ENCODE measurements around the gene PFN4. TPM values are rescaled to one million over a fixed set of nuclear protein-coding genes. Genes with fewer than 3 reads are reported as not detected.

PFN4 gene
- total RNA-seq, 1 donor from 2014 or later = 1.3 TPM

GRCh38 chr2:24122366-24123194 is 554 bp downstream of the PFN4 start:
- Mint-ChIP-seq H3K4me3 (peak overlapping the region; percentile 78), H3K27ac (peak overlapping the region; percentile 96), H3K4me1 (peaks cover 29% of the 10 kb centered on the region), H3K36me3 (peaks cover 9% of the 10 kb centered on the region), H3K9me3 (peaks cover 3% of the 10 kb centered on the region), H3K27me3 (ENCODE audit: low read depth) (no peaks in the 10 kb centered on the region)
- no peak for TF ChIP-seq CTCF (IDR thresholded peaks at IDR 0.05; ENCODE audit: unreplicated experiment)
- DNase-seq (ENCODE audit: low spot score in 2 of 2, unreplicated experiment in 2 of 2) = no peak

GRCh38 chr2:24121469-24121868 is 1.7 kb downstream of the PFN4 start:
- H3K4me3 Mint-ChIP-seq = no peak overlapping the region
- no peak for DNase-seq (ENCODE audit: low spot score in 2 of 2, unreplicated experiment in 2 of 2)
- H3K27me3 Mint-ChIP-seq (ENCODE audit: low read depth) = no peaks in the 10 kb centered on the region
- H3K9me3 Mint-ChIP-seq = no peaks in the 10 kb centered on the region
- H3K36me3 Mint-ChIP-seq = peaks cover 4% of the 10 kb centered on the region
- H3K4me1 Mint-ChIP-seq = peaks cover 29% of the 10 kb centered on the region
- TF ChIP-seq CTCF (IDR thresholded peaks at IDR 0.05; ENCODE audit: unreplicated experiment) = no peak
- peak overlapping the region; percentile 50 for H3K27ac Mint-ChIP-seq

- Mint-ChIP-seq H3K27ac (no peak overlapping the region), H3K4me1 (peaks cover 29% of the 10 kb centered on the region), H3K9me3 (no peaks in the 10 kb centered on the region), H3K4me3 (no peak overlapping the region), H3K27me3 (ENCODE audit: low read depth) (no peaks in the 10 kb centered on the region), H3K36me3 (peaks cover 2% of the 10 kb centered on the region)
- DNase-seq (ENCODE audit: low spot score in 2 of 2, unreplicated experiment in 2 of 2) = no peak
- TF ChIP-seq CTCF (IDR thresholded peaks at IDR 0.05; ENCODE audit: unreplicated experiment) = no peak
Observed at GRCh38 chr2:24121066-24121465, 2.1 kb downstream of the PFN4 start.

GRCh38 chr2:24117902-24118301 is 5.2 kb downstream of the PFN4 start:
- Mint-ChIP-seq H3K4me3 (no peak overlapping the region), H3K4me1 (peaks cover 12% of the 10 kb centered on the region), H3K36me3 (peaks cover 20% of the 10 kb centered on the region), H3K27me3 (ENCODE audit: low read depth) (no peaks in the 10 kb centered on the region), H3K27ac (peak overlapping the region; percentile 31), H3K9me3 (peaks cover 18% of the 10 kb centered on the region)
- no peak for TF ChIP-seq CTCF (IDR thresholded peaks at IDR 0.05; ENCODE audit: unreplicated experiment)
- no peak for DNase-seq (ENCODE audit: low spot score in 2 of 2, unreplicated experiment in 2 of 2)

- Mint-ChIP-seq H3K27me3 (ENCODE audit: low read depth) (no peaks in the 10 kb centered on the region), H3K4me1 (peaks cover 12% of the 10 kb centered on the region), H3K27ac (no peak overlapping the region), H3K4me3 (no peak overlapping the region), H3K9me3 (peaks cover 18% of the 10 kb centered on the region), H3K36me3 (peaks cover 20% of the 10 kb centered on the region)
- no peak for TF ChIP-seq CTCF (IDR thresholded peaks at IDR 0.05; ENCODE audit: unreplicated experiment)
- no peak for DNase-seq (ENCODE audit: low spot score in 2 of 2, unreplicated experiment in 2 of 2)
Observed at GRCh38 chr2:24115057-24115456, 8.1 kb downstream of the PFN4 start.
